ENCODE measurements around the gene TRMU. TPM values are rescaled to one million over a fixed set of nuclear protein-coding genes. Genes with fewer than 3 reads are reported as not detected.

TRMU gene
- total and polyA plus RNA-seq, 4 donors = 14.3 to 34.4 (median 18.6) TPM

DNA sequence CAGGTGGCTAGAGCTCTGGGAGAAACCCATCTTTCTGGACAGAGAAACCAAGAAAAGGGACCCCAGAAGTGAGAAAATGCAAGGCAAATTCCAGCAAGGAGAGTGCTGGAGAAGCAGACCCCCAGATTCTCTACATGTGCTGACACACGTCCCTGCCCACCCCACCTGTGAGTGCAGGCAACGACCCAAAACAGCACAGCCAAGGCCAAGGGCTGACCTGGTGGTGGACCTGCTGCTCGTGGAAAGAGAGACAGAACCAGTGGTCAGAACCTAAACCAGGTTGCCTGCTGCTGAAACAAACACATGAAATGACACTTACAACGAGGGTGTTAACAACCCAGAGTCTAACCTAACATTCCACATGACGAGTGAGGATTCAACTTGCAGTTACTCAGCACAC is 24.6 kb downstream of the TRMU start:
- H3K4me1 ChIP-seq (ENCODE audit: control insufficient read depth in 4 of 4, insufficient read depth in 4 of 4, low read length in 3 of 4) = peaks cover 0 to 14% (median 11%) of the 10 kb centered on the region in 4 donors
- no peak overlapping the region for H3K27ac ChIP-seq (ENCODE audit: low read depth in 1 of 2, low read length in 2 of 2)
- H3K27me3 ChIP-seq (ENCODE audit: control insufficient read depth in 4 of 4, insufficient read depth in 4 of 4, low read length in 3 of 4) = no peaks in the 10 kb centered on the region
- H3K9me3 ChIP-seq (ENCODE audit: control insufficient read depth in 4 of 4, low read length in 3 of 4) = no peaks in the 10 kb centered on the region
- TF ChIP-seq, protein P1, sequence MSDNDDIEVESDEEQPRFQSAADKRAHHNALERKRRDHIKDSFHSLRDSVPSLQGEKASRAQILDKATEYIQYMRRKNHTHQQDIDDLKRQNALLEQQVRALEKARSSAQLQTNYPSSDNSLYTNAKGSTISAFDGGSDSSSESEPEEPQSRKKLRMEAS (IDR thresholded peaks at IDR 0.05) = no peak
- TF ChIP-seq, protein P2, sequence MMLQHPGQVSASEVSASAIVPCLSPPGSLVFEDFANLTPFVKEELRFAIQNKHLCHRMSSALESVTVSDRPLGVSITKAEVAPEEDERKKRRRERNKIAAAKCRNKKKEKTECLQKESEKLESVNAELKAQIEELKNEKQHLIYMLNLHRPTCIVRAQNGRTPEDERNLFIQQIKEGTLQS (IDR thresholded peaks at IDR 0.05) = no peak
- TF ChIP-seq, protein P3, sequence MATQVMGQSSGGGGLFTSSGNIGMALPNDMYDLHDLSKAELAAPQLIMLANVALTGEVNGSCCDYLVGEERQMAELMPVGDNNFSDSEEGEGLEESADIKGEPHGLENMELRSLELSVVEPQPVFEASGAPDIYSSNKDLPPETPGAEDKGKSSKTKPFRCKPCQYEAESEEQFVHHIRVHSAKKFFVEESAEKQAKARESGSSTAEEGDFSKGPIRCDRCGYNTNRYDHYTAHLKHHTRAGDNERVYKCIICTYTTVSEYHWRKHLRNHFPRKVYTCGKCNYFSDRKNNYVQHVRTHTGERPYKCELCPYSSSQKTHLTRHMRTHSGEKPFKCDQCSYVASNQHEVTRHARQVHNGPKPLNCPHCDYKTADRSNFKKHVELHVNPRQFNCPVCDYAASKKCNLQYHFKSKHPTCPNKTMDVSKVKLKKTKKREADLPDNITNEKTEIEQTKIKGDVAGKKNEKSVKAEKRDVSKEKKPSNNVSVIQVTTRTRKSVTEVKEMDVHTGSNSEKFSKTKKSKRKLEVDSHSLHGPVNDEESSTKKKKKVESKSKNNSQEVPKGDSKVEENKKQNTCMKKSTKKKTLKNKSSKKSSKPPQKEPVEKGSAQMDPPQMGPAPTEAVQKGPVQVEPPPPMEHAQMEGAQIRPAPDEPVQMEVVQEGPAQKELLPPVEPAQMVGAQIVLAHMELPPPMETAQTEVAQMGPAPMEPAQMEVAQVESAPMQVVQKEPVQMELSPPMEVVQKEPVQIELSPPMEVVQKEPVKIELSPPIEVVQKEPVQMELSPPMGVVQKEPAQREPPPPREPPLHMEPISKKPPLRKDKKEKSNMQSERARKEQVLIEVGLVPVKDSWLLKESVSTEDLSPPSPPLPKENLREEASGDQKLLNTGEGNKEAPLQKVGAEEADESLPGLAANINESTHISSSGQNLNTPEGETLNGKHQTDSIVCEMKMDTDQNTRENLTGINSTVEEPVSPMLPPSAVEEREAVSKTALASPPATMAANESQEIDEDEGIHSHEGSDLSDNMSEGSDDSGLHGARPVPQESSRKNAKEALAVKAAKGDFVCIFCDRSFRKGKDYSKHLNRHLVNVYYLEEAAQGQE (IDR thresholded peaks at IDR 0.05) = no peak
- no peak for TF ChIP-seq SP1 (IDR thresholded peaks at IDR 0.05)
- no peak for TF ChIP-seq JUND (IDR thresholded peaks at IDR 0.05)
- no peak for TF ChIP-seq EGR1 (IDR thresholded peaks at IDR 0.05; ENCODE audit: low read depth in 2 of 2)
- TF ChIP-seq, protein P4, sequence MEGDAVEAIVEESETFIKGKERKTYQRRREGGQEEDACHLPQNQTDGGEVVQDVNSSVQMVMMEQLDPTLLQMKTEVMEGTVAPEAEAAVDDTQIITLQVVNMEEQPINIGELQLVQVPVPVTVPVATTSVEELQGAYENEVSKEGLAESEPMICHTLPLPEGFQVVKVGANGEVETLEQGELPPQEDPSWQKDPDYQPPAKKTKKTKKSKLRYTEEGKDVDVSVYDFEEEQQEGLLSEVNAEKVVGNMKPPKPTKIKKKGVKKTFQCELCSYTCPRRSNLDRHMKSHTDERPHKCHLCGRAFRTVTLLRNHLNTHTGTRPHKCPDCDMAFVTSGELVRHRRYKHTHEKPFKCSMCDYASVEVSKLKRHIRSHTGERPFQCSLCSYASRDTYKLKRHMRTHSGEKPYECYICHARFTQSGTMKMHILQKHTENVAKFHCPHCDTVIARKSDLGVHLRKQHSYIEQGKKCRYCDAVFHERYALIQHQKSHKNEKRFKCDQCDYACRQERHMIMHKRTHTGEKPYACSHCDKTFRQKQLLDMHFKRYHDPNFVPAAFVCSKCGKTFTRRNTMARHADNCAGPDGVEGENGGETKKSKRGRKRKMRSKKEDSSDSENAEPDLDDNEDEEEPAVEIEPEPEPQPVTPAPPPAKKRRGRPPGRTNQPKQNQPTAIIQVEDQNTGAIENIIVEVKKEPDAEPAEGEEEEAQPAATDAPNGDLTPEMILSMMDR (IDR thresholded peaks at IDR 0.05; ENCODE audit: low read depth, low read length, missing input control) = no peak
- no peak for TF ChIP-seq HNF4G (IDR thresholded peaks at IDR 0.05)
- TF ChIP-seq FOXA2 (IDR thresholded peaks at IDR 0.05) = no peak
- TF ChIP-seq, protein P5, sequence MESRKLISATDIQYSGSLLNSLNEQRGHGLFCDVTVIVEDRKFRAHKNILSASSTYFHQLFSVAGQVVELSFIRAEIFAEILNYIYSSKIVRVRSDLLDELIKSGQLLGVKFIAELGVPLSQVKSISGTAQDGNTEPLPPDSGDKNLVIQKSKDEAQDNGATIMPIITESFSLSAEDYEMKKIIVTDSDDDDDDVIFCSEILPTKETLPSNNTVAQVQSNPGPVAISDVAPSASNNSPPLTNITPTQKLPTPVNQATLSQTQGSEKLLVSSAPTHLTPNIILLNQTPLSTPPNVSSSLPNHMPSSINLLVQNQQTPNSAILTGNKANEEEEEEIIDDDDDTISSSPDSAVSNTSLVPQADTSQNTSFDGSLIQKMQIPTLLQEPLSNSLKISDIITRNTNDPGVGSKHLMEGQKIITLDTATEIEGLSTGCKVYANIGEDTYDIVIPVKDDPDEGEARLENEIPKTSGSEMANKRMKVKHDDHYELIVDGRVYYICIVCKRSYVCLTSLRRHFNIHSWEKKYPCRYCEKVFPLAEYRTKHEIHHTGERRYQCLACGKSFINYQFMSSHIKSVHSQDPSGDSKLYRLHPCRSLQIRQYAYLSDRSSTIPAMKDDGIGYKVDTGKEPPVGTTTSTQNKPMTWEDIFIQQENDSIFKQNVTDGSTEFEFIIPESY (IDR thresholded peaks at IDR 0.05) = no peak
- TF ChIP-seq RAD21 (IDR thresholded peaks at IDR 0.05) = no peak
- no peak for TF ChIP-seq NR2F2 (IDR thresholded peaks at IDR 0.05)
- TF ChIP-seq TAF1 (conservative IDR thresholded peaks at IDR 0.05) = no peak
- TF ChIP-seq HNF4A (conservative IDR thresholded peaks at IDR 0.05) = no peak
- TF ChIP-seq RXRA (IDR thresholded peaks at IDR 0.05) = no peak
- TF ChIP-seq FOXA1 (IDR thresholded peaks at IDR 0.05) = no peak
- no peak for TF ChIP-seq GABPA (IDR thresholded peaks at IDR 0.05 in 1 of 2, conservative IDR thresholded peaks at IDR 0.05 in 1 of 2)
- DNase-seq (ENCODE audit: low spot score) = no peak
- H3K9ac ChIP-seq (ENCODE audit: low read depth in 1 of 2, low read length in 2 of 2) = no peak overlapping the region
- H3K36me3 ChIP-seq (ENCODE audit: control insufficient read depth in 4 of 4, insufficient read depth in 3 of 4, low read depth in 1 of 4, low read length in 3 of 4) = peaks cover 0 to 22% (median 11%) of the 10 kb centered on the region in 4 donors
- H3K4me3 ChIP-seq (ENCODE audit: low read depth in 1 of 3, low read length in 3 of 3) = no peak overlapping the region
- WGBS = 88% methylated on average over 5 of the region's 5 CpGs

All from liver (tissue), 9 donors.